NB4 (cell line): ENCODE measurements around the gene TIMM8B.

Experiments
- DNase-seq: peaks from one replicate; pipeline ENCODE4 v3.0.0; 2010; ENCODE audit warnings: low read depth
- H3K4me3 ChIP-seq: one replicate; pipeline ENCODE4 v1.5.1; 2011; ENCODE audit warnings: mild to moderate bottlenecking, low read depth, low read length, moderate library complexity
- MYC ChIP-seq: IDR thresholded peaks from 2 replicates; pipeline ENCODE4 v1.6.1; 2011; ENCODE audit warnings: low read depth, low read length
- POLR2A ChIP-seq: IDR thresholded peaks from 2 replicates; pipeline ENCODE4 v1.6.1; 2011; ENCODE audit warnings: mild to moderate bottlenecking; ENCODE audit not compliant: insufficient read length; ENCODE audit errors: extremely low read depth
- TF ChIP-seq, protein P1 (sequence below): IDR thresholded peaks from 2 replicates; pipeline ENCODE4 v1.6.1; 2011; ENCODE audit warnings: low read depth, low read length
- TF ChIP-seq, protein P2 (sequence below): IDR thresholded peaks from one replicate; pipeline ENCODE4 v1.5.1; 2012; ENCODE audit warnings: low read depth, low read length

The TIMM8B gene

DNA sequence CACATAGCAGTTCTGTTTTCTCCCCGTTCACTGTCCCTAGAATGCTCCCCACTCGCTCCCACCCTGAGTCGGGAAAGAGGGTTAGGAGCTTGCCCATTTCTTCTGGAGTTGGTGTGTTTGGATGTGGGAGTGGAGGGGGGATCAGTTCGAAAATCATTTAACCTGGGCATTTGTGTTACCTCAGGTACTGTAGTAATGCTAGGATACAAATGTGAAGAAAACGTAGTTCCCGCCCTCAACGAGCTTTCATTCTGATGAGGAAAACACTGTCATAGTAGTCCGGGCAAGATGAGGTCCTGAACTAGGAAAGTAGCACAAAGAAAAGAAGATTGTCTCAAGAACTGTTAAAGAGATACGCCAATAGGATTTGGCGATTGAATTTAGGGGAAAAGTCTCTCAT lies 656 bp upstream of the TIMM8B start:
- H3K4me3 ChIP-seq, result peak overlapping the region; percentile 90
- peak; percentile 20 for DNase-seq
- TF ChIP-seq, protein P1, sequence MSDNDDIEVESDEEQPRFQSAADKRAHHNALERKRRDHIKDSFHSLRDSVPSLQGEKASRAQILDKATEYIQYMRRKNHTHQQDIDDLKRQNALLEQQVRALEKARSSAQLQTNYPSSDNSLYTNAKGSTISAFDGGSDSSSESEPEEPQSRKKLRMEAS, result no peak
- TF ChIP-seq MYC (no peak), POLR2A (no peak)
- TF ChIP-seq, protein P2, sequence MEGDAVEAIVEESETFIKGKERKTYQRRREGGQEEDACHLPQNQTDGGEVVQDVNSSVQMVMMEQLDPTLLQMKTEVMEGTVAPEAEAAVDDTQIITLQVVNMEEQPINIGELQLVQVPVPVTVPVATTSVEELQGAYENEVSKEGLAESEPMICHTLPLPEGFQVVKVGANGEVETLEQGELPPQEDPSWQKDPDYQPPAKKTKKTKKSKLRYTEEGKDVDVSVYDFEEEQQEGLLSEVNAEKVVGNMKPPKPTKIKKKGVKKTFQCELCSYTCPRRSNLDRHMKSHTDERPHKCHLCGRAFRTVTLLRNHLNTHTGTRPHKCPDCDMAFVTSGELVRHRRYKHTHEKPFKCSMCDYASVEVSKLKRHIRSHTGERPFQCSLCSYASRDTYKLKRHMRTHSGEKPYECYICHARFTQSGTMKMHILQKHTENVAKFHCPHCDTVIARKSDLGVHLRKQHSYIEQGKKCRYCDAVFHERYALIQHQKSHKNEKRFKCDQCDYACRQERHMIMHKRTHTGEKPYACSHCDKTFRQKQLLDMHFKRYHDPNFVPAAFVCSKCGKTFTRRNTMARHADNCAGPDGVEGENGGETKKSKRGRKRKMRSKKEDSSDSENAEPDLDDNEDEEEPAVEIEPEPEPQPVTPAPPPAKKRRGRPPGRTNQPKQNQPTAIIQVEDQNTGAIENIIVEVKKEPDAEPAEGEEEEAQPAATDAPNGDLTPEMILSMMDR, result no peak

DNA sequence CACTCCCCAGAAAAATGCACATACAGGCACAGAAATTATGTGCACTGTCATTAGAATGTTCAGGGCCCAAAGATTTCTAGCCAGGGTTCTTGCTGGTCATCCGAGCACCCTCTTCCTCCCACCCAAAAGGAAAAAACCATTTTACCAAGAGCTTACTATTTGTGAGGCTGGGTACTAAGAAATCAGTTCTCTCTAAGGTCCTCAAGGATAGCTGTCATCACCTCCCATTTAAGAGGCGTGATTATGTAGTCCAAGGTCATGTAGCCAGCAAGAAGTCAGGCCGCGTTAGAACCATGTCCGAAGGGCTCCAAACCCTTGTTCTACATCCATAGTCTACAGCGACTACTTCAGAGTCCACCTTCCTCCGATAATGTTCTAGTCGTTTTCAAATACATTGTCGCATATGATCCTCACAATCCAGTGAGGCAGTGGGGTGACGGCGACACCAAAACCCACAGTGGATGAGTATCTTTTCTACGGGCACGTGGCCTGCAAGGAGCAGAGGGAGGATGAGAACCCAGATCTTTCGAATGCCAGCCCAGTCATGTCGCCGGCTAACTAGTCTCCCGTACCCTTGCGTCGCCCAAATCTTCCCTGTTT lies 634 bp downstream of the TIMM8B start:
- peak; percentile 61 for DNase-seq
- TF ChIP-seq MYC, result peak; percentile 87
- TF ChIP-seq, protein P1, result peak; percentile 89
- no peak for TF ChIP-seq POLR2A

DNA sequence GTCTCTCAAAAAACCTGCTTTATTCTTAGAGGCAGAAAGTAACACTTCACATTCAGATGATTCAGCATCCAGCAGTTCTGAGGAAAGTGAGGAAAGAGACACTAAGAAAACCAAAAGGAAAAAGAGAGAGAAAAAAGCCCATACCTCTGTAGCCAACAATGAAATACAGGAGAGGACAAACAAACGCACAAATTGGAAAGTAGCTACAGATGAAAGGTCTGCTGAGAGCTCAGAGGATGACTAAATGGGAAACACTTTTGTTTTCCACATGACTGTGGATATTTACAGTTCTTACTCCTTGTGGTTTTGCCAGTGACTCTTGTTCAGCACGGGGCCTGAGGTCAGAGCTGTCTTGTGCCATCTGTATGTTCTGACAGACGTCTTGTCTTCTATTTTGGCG lies 3.8 kb downstream of the TIMM8B start:
- DNase-seq, result peak; percentile 24
- no peak overlapping the region for H3K4me3 ChIP-seq
- TF ChIP-seq, protein P1, result no peak
- TF ChIP-seq, protein P2, result no peak
- TF ChIP-seq POLR2A, result no peak
- TF ChIP-seq MYC, result no peak

More for the DNA sequence above, 634 bp downstream of the TIMM8B start:
- H3K4me3 ChIP-seq, result peak overlapping the region; percentile 90

DNA sequence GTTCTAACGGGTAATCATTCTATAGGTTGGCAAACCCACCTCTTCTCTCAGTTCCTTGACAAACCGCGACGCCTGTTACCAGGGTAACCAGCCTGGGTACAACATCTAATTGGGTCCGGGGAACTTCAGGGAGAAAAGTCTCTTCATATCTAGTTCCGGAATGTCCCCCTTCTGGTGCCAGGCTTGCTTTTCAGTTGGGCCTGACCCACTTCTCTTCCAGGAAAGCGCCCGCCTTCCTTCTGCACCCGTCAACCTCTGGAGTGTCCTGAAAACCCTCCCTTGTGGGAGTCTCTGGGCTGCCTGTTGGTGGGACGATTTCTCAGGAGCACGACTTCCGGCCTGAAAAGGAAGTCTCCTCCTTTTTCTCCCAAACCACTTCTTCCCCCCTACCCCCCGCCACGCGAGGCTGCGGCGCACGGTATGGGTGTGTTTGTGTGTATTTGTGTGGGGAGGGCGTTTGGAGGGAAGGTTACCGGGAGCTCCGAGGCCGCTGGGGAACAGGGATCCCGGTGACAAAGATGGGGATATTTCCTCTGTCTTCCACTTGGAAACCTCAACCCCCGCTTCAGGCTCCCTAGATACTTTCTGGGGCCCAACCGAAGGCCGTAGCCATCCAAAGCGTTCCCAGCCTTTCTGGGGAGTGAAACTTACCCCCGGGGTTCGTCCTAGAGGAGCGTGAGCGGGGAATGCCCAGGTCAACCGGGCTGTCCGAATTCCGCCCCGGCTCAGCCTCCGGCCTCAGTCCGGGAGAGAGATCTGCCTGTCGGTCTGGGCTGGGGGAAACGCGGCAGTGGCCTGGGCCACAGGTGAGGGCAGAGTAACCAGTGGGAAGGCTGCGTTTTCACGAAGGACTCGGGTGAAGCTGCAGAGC lies 12.4 kb downstream of the TIMM8B start, which contains the start of the genes NKAPD1 and PIH1D2:
TSS of gene NKAPD1 (plus strand) at position 359 of the 871 bp plus-strand sequence. CDS start 1,276 bp downstream, outside the sequence.
TSS of gene PIH1D2 (minus strand) at position 77 of the 871 bp plus-strand sequence. CDS start 843 bp downstream, outside the sequence.
- peak; percentile 91 for DNase-seq
- peak; percentile 56 for TF ChIP-seq POLR2A
- peak; percentile 90 for TF ChIP-seq MYC
- TF ChIP-seq, protein P1, result peak; percentile 74
- TF ChIP-seq, protein P2, result no peak
- peak within 1 kb of the TSS; percentile 78 for H3K4me3 ChIP-seq

DNA sequence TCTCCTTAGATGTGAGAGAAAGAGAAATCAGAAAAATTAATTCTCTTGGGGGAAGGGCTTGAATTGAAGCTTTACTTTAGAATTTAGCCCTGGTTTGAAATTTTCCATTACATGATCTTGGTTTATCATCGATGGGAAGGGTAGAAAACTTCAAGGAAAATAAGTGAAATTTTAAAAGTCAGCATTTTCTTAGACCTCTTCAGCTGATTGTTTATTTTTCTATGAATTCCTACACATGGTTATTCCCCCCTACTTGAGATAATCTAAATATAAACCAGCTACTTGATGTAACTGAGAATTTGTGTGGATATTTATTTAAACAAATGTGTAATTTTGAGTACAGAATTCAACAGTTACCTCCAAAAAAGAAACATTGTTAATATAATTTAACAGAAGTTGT lies 23.6 kb downstream of the TIMM8B start:
- no peak for DNase-seq
- no peak for TF ChIP-seq POLR2A
- no peak for TF ChIP-seq MYC
- TF ChIP-seq, protein P1, result no peak
- TF ChIP-seq, protein P2, result no peak
- H3K4me3 ChIP-seq, result no peak overlapping the region

DNA sequence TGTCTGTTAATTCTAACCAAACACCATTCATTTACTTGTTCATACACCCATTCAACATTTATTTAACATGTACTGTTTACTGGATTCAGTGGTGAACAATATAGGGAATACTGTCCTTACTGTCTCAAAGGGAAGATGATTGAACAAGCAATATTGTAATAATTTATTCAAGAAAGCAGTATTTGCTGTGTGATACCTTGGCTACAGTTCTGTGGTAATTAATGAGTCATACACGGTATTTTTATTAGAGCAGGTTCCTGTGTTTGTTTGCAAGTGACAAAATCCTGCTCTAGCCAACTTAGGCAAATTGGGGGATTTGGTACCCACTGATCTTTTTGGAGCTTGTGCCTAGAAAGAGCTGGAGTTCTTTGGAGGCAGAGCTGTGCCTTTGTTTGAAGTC lies 28.5 kb downstream of the TIMM8B start:
- no peak for DNase-seq
- H3K4me3 ChIP-seq, result no peak overlapping the region
- no peak for TF ChIP-seq MYC
- TF ChIP-seq, protein P2, result no peak
- TF ChIP-seq, protein P1, result no peak
- TF ChIP-seq POLR2A, result no peak
